ENCODE results near the gene GALNT15.

The GALNT15 gene

GRCh38 chr3:16182183-16182582 is 7.7 kb downstream of the GALNT15 start:
- Histone ChIP-seq H3K9me3 (ENCODE audit: control insufficient read depth, low read length) (no peaks in the 10 kb centered on the region), H3K9ac (ENCODE audit: low read length) (no peak overlapping the region), H3K36me3 (ENCODE audit: control insufficient read depth, insufficient read depth, low read length) (no peaks in the 10 kb centered on the region), H3K27me3 (ENCODE audit: control insufficient read depth, insufficient read depth, low read length) (no peaks in the 10 kb centered on the region), H3K4me1 (ENCODE audit: control insufficient read depth, insufficient read depth, low read length) (no peaks in the 10 kb centered on the region), H3K4me3 (ENCODE audit: low read length) (no peak overlapping the region)

- Histone ChIP-seq H3K27me3 (ENCODE audit: control insufficient read depth, insufficient read depth, low read length) (no peaks in the 10 kb centered on the region), H3K9me3 (ENCODE audit: control insufficient read depth, low read length) (no peaks in the 10 kb centered on the region), H3K9ac (ENCODE audit: low read length) (no peak overlapping the region), H3K36me3 (ENCODE audit: control insufficient read depth, insufficient read depth, low read length) (no peaks in the 10 kb centered on the region), H3K4me3 (ENCODE audit: low read length) (no peak overlapping the region), H3K4me1 (ENCODE audit: control insufficient read depth, insufficient read depth, low read length) (no peaks in the 10 kb centered on the region)
Measured at GRCh38 chr3:16182612-16183011, 8.1 kb downstream of the GALNT15 start.

GRCh38 chr3:16183082-16183481 is 8.6 kb downstream of the GALNT15 start:
- no peak overlapping the region for H3K4me3 ChIP-seq (ENCODE audit: low read length)
- no peaks in the 10 kb centered on the region for H3K27me3 ChIP-seq (ENCODE audit: control insufficient read depth, insufficient read depth, low read length)
- no peaks in the 10 kb centered on the region for H3K36me3 ChIP-seq (ENCODE audit: control insufficient read depth, insufficient read depth, low read length)
- no peaks in the 10 kb centered on the region for H3K9me3 ChIP-seq (ENCODE audit: control insufficient read depth, low read length)
- no peaks in the 10 kb centered on the region for H3K4me1 ChIP-seq (ENCODE audit: control insufficient read depth, insufficient read depth, low read length)
- H3K9ac ChIP-seq (ENCODE audit: low read length) = no peak overlapping the region

- H3K4me3 ChIP-seq (ENCODE audit: low read length) = no peak overlapping the region
- H3K27me3 ChIP-seq (ENCODE audit: control insufficient read depth, insufficient read depth, low read length) = no peaks in the 10 kb centered on the region
- H3K9me3 ChIP-seq (ENCODE audit: control insufficient read depth, low read length) = no peaks in the 10 kb centered on the region
- no peak overlapping the region for H3K9ac ChIP-seq (ENCODE audit: low read length)
- no peaks in the 10 kb centered on the region for H3K4me1 ChIP-seq (ENCODE audit: control insufficient read depth, insufficient read depth, low read length)
- no peaks in the 10 kb centered on the region for H3K36me3 ChIP-seq (ENCODE audit: control insufficient read depth, insufficient read depth, low read length)
Measured at GRCh38 chr3:16183601-16184270, 9.3 kb downstream of the GALNT15 start.

- Histone ChIP-seq H3K9me3 (ENCODE audit: control insufficient read depth, low read length) (no peaks in the 10 kb centered on the region), H3K27me3 (ENCODE audit: control insufficient read depth, insufficient read depth, low read length) (no peaks in the 10 kb centered on the region), H3K4me3 (ENCODE audit: low read length) (no peak overlapping the region), H3K9ac (ENCODE audit: low read length) (no peak overlapping the region), H3K36me3 (ENCODE audit: control insufficient read depth, insufficient read depth, low read length) (no peaks in the 10 kb centered on the region), H3K4me1 (ENCODE audit: control insufficient read depth, insufficient read depth, low read length) (no peaks in the 10 kb centered on the region)
Measured at GRCh38 chr3:16186086-16186485, 11.6 kb downstream of the GALNT15 start.

- no peaks in the 10 kb centered on the region for H3K9me3 ChIP-seq (ENCODE audit: control insufficient read depth, low read length)
- no peaks in the 10 kb centered on the region for H3K27me3 ChIP-seq (ENCODE audit: control insufficient read depth, insufficient read depth, low read length)
- no peak overlapping the region for H3K9ac ChIP-seq (ENCODE audit: low read length)
Measured at GRCh38 chr3:16186565-16186964, 12.1 kb downstream of the GALNT15 start.

GRCh38 chr3:16187213-16187790 is 12.8 kb downstream of the GALNT15 start:
- no peaks in the 10 kb centered on the region for H3K36me3 ChIP-seq (ENCODE audit: control insufficient read depth, insufficient read depth, low read length)
- H3K4me1 ChIP-seq (ENCODE audit: control insufficient read depth, insufficient read depth, low read length) = no peaks in the 10 kb centered on the region
- no peak overlapping the region for H3K4me3 ChIP-seq (ENCODE audit: low read length)
- H3K27me3 ChIP-seq (ENCODE audit: control insufficient read depth, insufficient read depth, low read length) = no peaks in the 10 kb centered on the region
- no peak overlapping the region for H3K9ac ChIP-seq (ENCODE audit: low read length)
- H3K9me3 ChIP-seq (ENCODE audit: control insufficient read depth, low read length) = no peaks in the 10 kb centered on the region

More at GRCh38 chr3:16186565-16186964, 12.1 kb downstream of the GALNT15 start:
- Histone ChIP-seq H3K36me3 (ENCODE audit: control insufficient read depth, insufficient read depth, low read length) (no peaks in the 10 kb centered on the region), H3K4me3 (ENCODE audit: low read length) (no peak overlapping the region), H3K4me1 (ENCODE audit: control insufficient read depth, insufficient read depth, low read length) (no peaks in the 10 kb centered on the region)

- H3K36me3 ChIP-seq (ENCODE audit: control insufficient read depth, insufficient read depth, low read length) = no peaks in the 10 kb centered on the region
- H3K27me3 ChIP-seq (ENCODE audit: control insufficient read depth, insufficient read depth, low read length) = no peaks in the 10 kb centered on the region
- no peaks in the 10 kb centered on the region for H3K4me1 ChIP-seq (ENCODE audit: control insufficient read depth, insufficient read depth, low read length)
- H3K9ac ChIP-seq (ENCODE audit: low read length) = no peak overlapping the region
- H3K4me3 ChIP-seq (ENCODE audit: low read length) = no peak overlapping the region
- H3K9me3 ChIP-seq (ENCODE audit: control insufficient read depth, low read length) = no peaks in the 10 kb centered on the region
Measured at GRCh38 chr3:16188071-16188470, 13.6 kb downstream of the GALNT15 start.

GRCh38 chr3:16189201-16189600 is 14.7 kb downstream of the GALNT15 start:
- Histone ChIP-seq H3K27me3 (ENCODE audit: control insufficient read depth, insufficient read depth, low read length) (no peaks in the 10 kb centered on the region), H3K4me1 (ENCODE audit: control insufficient read depth, insufficient read depth, low read length) (no peaks in the 10 kb centered on the region), H3K4me3 (ENCODE audit: low read length) (no peak overlapping the region)

GRCh38 chr3:16190704-16191103 is 16.2 kb downstream of the GALNT15 start:
- Histone ChIP-seq H3K9ac (ENCODE audit: low read length) (no peak overlapping the region), H3K27me3 (ENCODE audit: control insufficient read depth, insufficient read depth, low read length) (no peaks in the 10 kb centered on the region), H3K4me3 (ENCODE audit: low read length) (no peak overlapping the region), H3K9me3 (ENCODE audit: control insufficient read depth, low read length) (no peaks in the 10 kb centered on the region), H3K4me1 (ENCODE audit: control insufficient read depth, insufficient read depth, low read length) (no peaks in the 10 kb centered on the region), H3K36me3 (ENCODE audit: control insufficient read depth, insufficient read depth, low read length) (no peaks in the 10 kb centered on the region)

More at GRCh38 chr3:16189201-16189600, 14.7 kb downstream of the GALNT15 start:
- Histone ChIP-seq H3K36me3 (ENCODE audit: control insufficient read depth, insufficient read depth, low read length) (no peaks in the 10 kb centered on the region), H3K9me3 (ENCODE audit: control insufficient read depth, low read length) (no peaks in the 10 kb centered on the region), H3K9ac (ENCODE audit: low read length) (no peak overlapping the region)

GRCh38 chr3:16191591-16191990 is 17.1 kb downstream of the GALNT15 start:
- Histone ChIP-seq H3K4me1 (ENCODE audit: control insufficient read depth, insufficient read depth, low read length) (no peaks in the 10 kb centered on the region), H3K27me3 (ENCODE audit: control insufficient read depth, insufficient read depth, low read length) (no peaks in the 10 kb centered on the region), H3K9me3 (ENCODE audit: control insufficient read depth, low read length) (no peaks in the 10 kb centered on the region)

GRCh38 chr3:16192176-16192811 is 17.8 kb downstream of the GALNT15 start:
- Histone ChIP-seq H3K9me3 (ENCODE audit: control insufficient read depth, low read length) (no peaks in the 10 kb centered on the region), H3K4me1 (ENCODE audit: control insufficient read depth, insufficient read depth, low read length) (no peaks in the 10 kb centered on the region), H3K4me3 (ENCODE audit: low read length) (no peak overlapping the region), H3K27me3 (ENCODE audit: control insufficient read depth, insufficient read depth, low read length) (no peaks in the 10 kb centered on the region), H3K36me3 (ENCODE audit: control insufficient read depth, insufficient read depth, low read length) (no peaks in the 10 kb centered on the region), H3K9ac (ENCODE audit: low read length) (no peak overlapping the region)

More at GRCh38 chr3:16191591-16191990, 17.1 kb downstream of the GALNT15 start:
- Histone ChIP-seq H3K4me3 (ENCODE audit: low read length) (no peak overlapping the region), H3K9ac (ENCODE audit: low read length) (no peak overlapping the region), H3K36me3 (ENCODE audit: control insufficient read depth, insufficient read depth, low read length) (no peaks in the 10 kb centered on the region)
